ENCODE results near the gene CCN2.
"Not testable (repeated sequence)": the region's sequence is repeated elsewhere in the genome, so short reads cannot be mapped to it uniquely, and the experiment has no call there.

The CCN2 gene

DNA sequence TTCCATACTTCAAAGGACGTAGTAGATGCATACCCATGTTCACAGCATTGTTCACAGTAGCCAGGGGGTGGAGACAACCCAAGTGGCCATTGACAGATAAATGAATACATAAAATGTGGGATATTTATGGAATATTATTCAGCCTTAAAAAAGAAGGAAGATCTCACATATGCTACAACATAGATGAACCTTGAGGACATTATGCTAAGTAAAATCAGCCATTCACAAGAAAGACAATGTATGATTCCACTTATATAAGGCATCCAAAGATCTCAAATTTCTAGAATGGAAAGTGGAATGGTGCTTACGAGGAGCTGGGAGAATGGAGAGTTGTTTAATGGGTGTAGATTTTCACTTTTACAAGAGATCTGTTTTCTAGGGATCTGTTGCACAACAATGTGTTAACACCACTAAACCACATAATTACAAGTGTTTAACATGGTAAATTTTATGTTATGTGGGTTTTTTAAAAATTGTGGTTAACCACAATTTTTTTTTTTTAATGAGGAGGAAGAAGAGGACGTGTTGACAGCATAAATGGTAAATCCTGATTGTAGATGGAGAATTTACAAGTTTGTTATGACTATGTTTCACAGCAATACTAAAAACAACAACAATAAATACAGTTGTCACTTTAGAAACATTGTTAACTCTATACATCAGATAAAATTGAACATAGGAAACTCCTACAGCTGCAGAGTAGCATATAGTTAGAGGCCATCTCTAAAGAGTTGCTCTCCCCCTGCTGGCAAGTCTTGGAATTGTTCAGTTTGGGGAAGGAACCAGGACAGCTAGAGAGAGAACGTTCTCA lies 41.6 kb downstream of the CCN2 start:
- peak; percentile 64 for DNase-seq (ENCODE audit: low spot score)

DNA sequence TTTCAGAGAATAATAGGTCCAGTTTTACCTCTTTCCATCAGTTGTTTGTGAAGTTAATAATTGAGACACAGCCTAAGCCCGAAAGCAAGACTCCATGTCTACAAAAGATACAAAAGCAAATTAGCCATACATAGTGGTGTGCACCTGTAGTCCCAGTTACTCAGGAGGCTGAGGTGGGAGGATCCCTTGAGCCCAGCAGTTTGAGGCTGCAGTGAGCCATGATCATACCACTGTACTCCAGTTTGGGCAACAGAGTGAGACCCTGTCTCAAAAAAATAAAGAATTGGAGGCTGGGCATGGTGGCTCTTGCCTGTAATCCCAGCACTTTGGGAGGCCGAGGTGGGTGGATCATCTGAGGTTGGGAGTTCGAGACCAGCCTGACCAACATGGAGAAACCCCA lies 42.4 kb downstream of the CCN2 start:
- DNase-seq (ENCODE audit: low spot score): not testable (repeated sequence)

DNA sequence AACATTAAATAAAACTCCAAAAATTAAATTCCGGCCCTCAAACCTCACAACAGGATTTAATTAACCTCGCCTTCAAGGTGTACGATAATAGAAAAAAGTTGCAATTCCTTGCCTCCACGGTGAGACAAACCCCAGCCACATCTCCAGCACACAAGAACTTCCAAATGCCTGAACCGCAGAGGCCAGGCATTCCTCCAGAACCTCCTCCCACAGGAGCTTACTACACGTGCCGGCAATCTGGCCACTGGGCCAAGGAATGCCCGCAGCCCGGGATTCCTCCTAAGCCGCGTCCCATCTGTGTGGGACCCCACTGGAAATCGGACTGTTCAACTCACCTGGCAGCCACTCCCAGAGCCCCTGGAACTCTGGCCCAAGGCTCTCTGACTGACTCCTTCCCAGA lies 47.4 kb downstream of the CCN2 start:
- not testable (repeated sequence) for DNase-seq (ENCODE audit: low spot score)

DNA sequence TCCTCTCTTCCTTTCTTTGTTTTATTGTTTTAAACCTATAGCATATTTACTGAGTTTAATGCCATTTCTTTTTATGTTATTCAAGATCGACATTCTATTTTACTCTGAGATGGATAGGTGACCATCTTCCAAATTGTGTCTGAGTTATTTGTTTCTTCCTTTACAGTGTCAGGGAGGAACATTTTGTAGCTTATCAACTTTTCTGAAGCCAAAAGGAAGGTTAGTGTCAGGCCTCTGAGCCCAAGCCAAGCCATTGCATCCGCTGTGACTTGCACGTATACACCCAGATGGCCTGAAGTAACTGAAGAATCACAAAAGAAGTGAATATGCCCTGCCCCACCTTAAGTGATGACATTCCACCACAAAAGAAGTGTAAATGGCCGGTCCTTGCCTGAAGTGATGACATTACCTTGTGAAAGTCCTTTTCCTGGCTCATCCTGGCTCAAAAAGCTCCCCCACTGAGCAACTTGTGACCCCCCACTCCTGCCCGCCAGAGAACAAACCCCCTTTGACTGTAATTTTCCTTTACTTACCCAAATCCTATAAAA lies 49.8 kb downstream of the CCN2 start:
- DNase-seq (ENCODE audit: low spot score): not testable (repeated sequence)

DNA sequence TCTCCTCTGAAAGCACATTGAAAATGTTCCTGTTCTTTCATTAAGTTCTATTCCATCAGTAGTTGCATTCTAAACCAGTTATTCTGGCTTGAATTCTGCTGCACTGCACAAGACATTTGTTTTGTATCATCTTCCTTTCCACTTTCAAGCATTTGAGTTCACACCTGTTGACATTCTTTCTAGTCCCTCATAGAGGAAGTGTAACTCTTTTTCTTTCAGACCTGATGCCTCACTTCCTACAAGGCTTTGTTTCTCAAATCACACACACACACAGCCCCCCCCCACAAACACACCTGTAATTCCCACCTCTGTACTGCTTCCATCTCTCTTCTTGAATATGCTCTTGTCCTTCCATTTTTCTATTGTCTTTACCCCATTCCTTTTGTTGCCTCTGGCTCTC lies 50.9 kb downstream of the CCN2 start:
- DNase-seq (ENCODE audit: low spot score): no peak

DNA sequence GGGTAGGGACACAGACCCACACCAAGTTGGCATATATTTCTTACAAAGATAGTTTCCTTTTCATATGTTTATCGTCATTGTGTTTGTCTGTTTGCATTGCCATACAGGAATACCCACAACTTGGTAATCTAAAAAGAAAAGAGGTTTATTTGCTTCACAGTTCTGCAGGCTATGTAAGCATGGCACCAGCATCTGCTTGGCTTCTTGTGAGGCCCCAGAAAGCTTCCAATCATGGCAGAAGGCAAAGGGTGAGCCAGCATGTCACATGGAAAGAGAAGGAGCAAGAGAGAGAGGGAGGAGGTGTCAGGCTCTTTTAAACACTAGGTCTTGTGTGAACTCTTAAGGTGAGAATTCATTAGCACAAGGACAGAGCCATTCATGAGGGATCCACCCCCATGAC lies 52.5 kb downstream of the CCN2 start:
- no peak for DNase-seq (ENCODE audit: low spot score)

Data from RKO (cell line).